Progenitor cell of endocrine pancreas (in vitro differentiated cells): Measurements from ENCODE around the gene LBR. TPM values are rescaled to one million over a fixed set of nuclear protein-coding genes. Genes with fewer than 3 reads are reported as not detected.

ENCODE experiments used
- DNase-seq: peaks from one replicate; pipeline ENCODE4 v3.0.0; 2021; ENCODE audit warnings: low spot score; ENCODE audit not compliant: unreplicated experiment
- H3K27ac Mint-ChIP-seq: 2 replicates; pipeline ENCODE4 v1.8.0; 2021; ENCODE audit warnings: mild to moderate bottlenecking, moderate library complexity, mixed read lengths
- H3K27me3 Mint-ChIP-seq: 2 replicates; pipeline ENCODE4 v1.8.0; 2021; ENCODE audit warnings: mixed read lengths
- H3K36me3 Mint-ChIP-seq: 2 replicates; pipeline ENCODE4 v1.8.0; 2022; ENCODE audit warnings: mixed read lengths; ENCODE audit not compliant: insufficient read depth
- H3K4me1 Mint-ChIP-seq: 2 replicates; pipeline ENCODE4 v1.8.0; 2021; ENCODE audit warnings: low read depth, mixed read lengths
- H3K4me3 Mint-ChIP-seq: 2 replicates; pipeline ENCODE4 v1.8.0; 2021; ENCODE audit warnings: low read depth, mild to moderate bottlenecking, moderate library complexity, mixed read lengths
- H3K9me3 Mint-ChIP-seq: 2 replicates; pipeline ENCODE4 v1.8.0; 2021; ENCODE audit warnings: low read depth, mixed read lengths
- total RNA-seq: library from RNA; stranded (reverse); gene quantifications from 2 replicates; pipeline ENCODE4 v1.2.1, GENCODE V29; 2021
- TF ChIP-seq, protein P1 (sequence below): fragments of 200-600 bp; sonication (generic); IDR thresholded peaks from one replicate; pipeline ENCODE4 v1.5.0; 2021; ENCODE audit warnings: antibody characterized with exemption, mild to moderate bottlenecking; ENCODE audit not compliant: unreplicated experiment

Gene LBR
- total RNA-seq, 1 donor from 2014 or later, result 116 TPM

DNA sequence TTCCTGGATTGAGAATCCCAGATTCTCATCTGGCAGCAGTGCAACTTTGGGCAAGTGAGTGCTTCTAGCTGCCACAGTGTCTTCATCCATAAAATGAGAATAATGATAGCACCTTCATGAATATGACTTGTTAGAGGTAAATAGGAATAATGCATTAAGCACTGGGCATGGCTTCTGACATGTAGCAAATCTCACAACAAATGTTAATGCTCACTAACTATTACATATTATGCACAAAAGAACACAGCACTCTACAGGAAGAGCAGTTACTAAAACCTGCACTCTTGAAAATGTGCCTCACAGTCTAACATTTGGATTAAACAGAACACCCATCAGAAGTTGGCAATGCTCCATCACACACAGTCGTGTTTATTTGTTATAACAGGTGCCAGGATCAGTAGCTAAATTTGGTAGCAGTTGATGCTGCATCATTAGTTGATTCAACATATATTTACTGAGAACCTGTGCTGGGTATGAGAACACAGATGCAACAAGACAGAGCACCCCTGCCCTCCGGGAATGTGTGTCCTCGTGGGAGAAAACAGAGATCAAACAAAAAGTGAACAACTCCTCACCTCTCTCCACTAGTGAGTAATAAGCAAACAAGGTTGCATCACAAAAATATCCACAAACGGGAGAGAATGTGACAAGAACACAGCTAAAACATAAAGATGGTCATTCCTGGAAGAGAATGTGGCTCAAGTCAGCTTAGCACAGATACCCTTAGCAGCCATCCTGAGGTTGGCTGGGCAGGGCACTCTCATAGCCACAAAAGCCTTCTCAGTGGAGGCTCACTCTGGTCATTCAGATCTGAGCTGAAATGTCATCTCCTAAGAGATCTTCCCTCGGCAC lies 26.2 kb upstream of the LBR start:
- Mint-ChIP-seq H3K4me1 (peaks cover 3% of the 10 kb centered on the region), H3K9me3 (peaks cover 3% of the 10 kb centered on the region), H3K27ac (no peak overlapping the region), H3K27me3 (peaks cover 3% of the 10 kb centered on the region), H3K36me3 (no peaks in the 10 kb centered on the region), H3K4me3 (no peak overlapping the region)
- DNase-seq, result no peak
- TF ChIP-seq, protein P1, sequence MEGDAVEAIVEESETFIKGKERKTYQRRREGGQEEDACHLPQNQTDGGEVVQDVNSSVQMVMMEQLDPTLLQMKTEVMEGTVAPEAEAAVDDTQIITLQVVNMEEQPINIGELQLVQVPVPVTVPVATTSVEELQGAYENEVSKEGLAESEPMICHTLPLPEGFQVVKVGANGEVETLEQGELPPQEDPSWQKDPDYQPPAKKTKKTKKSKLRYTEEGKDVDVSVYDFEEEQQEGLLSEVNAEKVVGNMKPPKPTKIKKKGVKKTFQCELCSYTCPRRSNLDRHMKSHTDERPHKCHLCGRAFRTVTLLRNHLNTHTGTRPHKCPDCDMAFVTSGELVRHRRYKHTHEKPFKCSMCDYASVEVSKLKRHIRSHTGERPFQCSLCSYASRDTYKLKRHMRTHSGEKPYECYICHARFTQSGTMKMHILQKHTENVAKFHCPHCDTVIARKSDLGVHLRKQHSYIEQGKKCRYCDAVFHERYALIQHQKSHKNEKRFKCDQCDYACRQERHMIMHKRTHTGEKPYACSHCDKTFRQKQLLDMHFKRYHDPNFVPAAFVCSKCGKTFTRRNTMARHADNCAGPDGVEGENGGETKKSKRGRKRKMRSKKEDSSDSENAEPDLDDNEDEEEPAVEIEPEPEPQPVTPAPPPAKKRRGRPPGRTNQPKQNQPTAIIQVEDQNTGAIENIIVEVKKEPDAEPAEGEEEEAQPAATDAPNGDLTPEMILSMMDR, result no peak

DNA sequence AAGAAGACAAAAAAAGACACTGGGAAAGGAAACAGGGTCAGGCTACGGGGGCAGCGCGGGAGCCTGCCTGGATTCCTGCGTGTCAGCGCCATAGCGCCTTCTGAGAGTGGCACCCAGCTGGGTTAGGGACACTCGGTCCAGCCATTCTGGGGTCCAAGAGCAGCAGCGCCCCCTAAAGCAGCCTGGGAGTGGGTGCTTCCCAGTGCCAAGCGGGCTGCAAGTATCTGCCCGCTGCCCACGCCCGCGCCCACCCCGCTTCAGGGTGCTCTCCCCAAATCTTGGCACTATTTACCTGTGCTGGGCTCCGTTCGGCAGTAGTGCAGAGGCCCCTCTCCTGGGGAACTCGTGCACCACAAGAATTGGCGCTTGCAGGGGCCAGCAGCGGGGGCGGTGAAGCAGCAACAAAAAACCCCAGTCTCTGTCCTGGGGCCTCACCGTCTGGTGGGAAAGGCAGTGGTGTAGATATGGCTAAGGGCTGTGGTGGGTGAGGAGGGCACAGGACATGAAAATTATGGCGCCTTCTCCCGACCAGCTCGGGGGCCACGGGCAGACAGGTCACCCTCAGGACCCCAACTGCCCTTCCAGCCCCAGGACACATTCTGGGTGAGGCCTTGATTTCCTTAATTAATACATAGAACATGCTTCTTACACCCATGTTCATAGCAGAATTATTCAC lies 24.1 kb upstream of the LBR start:
- TF ChIP-seq, protein P1, result no peak
- no peak for DNase-seq
- no peak overlapping the region for H3K4me3 Mint-ChIP-seq
- H3K27me3 Mint-ChIP-seq, result peaks cover 10% of the 10 kb centered on the region
- H3K4me1 Mint-ChIP-seq, result peaks cover 13% of the 10 kb centered on the region
- H3K9me3 Mint-ChIP-seq, result peaks cover 2% of the 10 kb centered on the region
- H3K27ac Mint-ChIP-seq, result no peak overlapping the region
- no peaks in the 10 kb centered on the region for H3K36me3 Mint-ChIP-seq

DNA sequence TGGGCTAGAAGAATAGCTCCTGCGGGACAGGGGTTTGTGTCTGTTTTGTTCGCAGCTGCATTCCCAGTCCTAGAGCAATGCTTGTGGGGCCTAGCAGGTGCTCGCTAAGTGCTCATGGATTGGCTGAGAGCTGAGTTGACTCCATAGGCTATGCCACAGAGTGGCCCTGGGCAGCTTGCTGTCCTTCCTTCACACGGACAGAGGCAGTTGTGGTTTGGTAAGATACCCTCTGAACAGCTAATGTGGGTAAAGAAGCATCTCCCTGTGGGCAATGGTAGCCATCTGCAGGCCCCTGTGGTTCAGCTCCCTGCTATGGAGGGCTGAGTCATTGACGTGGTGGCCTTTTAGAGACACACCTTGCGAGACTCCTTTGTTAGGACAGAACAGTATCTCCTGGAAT lies 23.5 kb upstream of the LBR start:
- H3K9me3 Mint-ChIP-seq, result no peaks in the 10 kb centered on the region
- peaks cover 17% of the 10 kb centered on the region for H3K4me1 Mint-ChIP-seq
- no peak overlapping the region for H3K4me3 Mint-ChIP-seq
- H3K36me3 Mint-ChIP-seq, result no peaks in the 10 kb centered on the region
- TF ChIP-seq, protein P1, result no peak
- peaks cover 13% of the 10 kb centered on the region for H3K27me3 Mint-ChIP-seq
- no peak overlapping the region for H3K27ac Mint-ChIP-seq
- DNase-seq, result no peak

DNA sequence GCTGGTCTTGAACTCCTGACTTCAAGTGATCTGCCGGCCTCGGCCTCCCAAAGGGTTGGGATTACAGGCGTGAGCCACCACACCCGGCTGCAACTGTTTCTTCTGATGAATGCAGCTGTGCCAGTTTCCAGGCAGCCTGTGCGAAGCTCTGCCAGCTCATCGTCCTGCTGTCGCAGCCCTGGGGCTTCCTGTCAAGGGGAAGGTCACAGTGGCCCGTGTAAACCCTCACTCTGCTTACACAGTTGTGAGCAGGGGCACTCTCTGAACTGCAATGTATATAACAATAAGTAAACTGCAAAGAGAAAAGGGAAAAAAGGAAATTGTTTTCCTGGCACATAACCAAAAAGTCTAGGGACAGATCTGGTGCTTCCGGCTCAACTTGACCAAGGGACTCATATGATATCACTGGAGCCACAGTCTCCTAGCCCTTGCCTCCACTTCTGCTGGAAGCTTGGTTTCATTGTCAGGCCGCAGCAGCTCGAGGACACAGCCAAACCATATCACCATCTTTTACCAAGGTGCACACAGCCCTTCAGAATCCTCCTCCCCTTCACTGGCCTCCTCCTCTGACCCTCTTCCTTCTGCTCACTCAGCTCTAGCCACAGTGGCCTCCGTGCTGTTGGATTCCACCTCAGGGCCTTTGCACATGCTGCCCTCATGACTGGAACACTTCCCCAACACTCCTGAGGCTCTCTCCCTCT lies 22.8 kb upstream of the LBR start:
- Mint-ChIP-seq H3K4me1 (peaks cover 24% of the 10 kb centered on the region), H3K36me3 (no peaks in the 10 kb centered on the region), H3K27ac (no peak overlapping the region), H3K4me3 (no peak overlapping the region), H3K9me3 (no peaks in the 10 kb centered on the region), H3K27me3 (peaks cover 13% of the 10 kb centered on the region)
- no peak for DNase-seq
- TF ChIP-seq, protein P1, result no peak

DNA sequence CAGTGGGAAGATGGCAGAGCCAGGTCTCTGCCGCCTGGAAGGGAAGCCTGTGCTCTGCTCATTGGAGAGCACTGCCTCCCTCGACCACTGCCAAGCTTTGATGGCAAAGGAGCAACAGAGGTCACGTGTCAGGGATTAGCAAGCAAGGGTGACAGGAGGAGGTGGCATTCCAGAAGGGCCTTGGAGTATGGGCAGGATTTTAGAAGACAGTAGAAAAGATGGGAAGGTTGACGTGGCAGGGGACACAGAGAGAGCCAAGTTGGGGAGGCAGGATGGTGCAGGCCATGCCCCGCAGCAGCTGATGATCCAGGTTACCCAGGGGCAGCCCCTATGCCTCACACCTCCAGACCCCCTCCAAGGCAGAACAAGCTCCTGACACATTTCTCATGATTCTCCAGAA lies 21.9 kb upstream of the LBR start:
- peaks cover 13% of the 10 kb centered on the region for H3K27me3 Mint-ChIP-seq
- no peak overlapping the region for H3K27ac Mint-ChIP-seq
- TF ChIP-seq, protein P1, result no peak
- H3K4me3 Mint-ChIP-seq, result no peak overlapping the region
- H3K9me3 Mint-ChIP-seq, result no peaks in the 10 kb centered on the region
- H3K36me3 Mint-ChIP-seq, result no peaks in the 10 kb centered on the region
- H3K4me1 Mint-ChIP-seq, result peaks cover 21% of the 10 kb centered on the region
- DNase-seq, result no peak
